ENCODE results near the gene RALGAPA2. TPM values are rescaled to one million over a fixed set of nuclear protein-coding genes. Genes with fewer than 3 reads are reported as not detected.

Gene RALGAPA2
- total RNA-seq, 1 donor from 2014 or later, result 52.0 TPM

GRCh38 chr20:20482453-20482852 lies 230.0 kb downstream of the RALGAPA2 start:
- ATAC-seq, result peak; percentile 91

GRCh38 chr20:20480689-20481088 lies 231.8 kb downstream of the RALGAPA2 start:
- no peak for DNase-seq (ENCODE audit: low spot score)
- no peak for ATAC-seq

More at GRCh38 chr20:20482453-20482852, 230.0 kb downstream of the RALGAPA2 start:
- no peak for DNase-seq (ENCODE audit: low spot score)

DNA sequence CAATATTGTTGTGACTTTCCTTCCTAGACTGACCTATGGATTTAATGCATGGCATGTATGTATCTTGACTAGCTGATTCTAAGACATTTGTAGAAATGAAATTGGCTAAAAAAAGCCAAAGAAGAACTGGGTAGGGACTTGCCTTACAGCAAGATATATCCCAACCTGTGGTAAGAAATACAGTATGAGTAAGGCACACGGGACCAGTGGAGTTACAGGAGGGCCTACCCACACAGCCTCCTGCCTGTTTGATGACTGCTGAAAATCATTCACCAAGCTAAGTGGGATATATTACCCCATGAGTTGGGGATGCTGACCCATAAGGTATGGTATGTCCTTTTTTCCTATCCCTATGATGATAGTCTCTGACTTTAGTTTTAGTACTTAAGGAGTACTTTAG lies 232.3 kb downstream of the RALGAPA2 start:
- no peak for DNase-seq (ENCODE audit: low spot score)
- ATAC-seq, result no peak

DNA sequence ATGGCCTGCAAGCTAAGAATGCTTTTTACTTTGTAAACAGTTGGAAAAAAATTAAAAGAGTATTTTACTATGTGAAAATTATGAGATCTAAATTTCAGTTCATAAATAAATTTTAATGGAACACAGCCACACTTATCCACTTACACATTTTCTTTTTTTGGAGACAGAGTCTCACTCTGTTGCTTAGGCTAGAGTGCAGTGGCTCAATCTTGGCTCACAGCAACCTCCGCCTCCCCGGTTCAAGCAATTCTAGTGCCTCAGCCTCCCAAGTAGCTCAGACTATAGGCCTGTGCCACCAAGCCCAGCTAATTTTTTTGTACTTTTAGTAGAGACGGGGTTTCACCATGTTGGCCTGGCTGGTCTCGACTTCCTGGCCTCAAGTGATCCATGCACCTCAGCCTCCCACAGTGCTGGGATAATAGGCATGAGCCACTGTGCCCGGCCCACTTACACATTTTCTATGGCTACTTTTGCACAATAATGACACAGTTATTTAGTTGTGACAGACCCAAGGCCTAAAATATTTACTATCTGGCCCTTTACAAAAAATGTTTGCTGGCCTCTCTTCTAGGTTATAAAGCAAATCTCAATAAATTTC lies 234.9 kb downstream of the RALGAPA2 start:
- ATAC-seq, result no peak

GRCh38 chr20:20476504-20476903 lies 235.9 kb downstream of the RALGAPA2 start:
- DNase-seq (ENCODE audit: low spot score), result no peak
- no peak for ATAC-seq

More for the DNA sequence above, 234.9 kb downstream of the RALGAPA2 start:
- DNase-seq (ENCODE audit: low spot score), result no peak

GRCh38 chr20:20473657-20474056 lies 238.8 kb downstream of the RALGAPA2 start:
- DNase-seq (ENCODE audit: low spot score), result no peak

DNA sequence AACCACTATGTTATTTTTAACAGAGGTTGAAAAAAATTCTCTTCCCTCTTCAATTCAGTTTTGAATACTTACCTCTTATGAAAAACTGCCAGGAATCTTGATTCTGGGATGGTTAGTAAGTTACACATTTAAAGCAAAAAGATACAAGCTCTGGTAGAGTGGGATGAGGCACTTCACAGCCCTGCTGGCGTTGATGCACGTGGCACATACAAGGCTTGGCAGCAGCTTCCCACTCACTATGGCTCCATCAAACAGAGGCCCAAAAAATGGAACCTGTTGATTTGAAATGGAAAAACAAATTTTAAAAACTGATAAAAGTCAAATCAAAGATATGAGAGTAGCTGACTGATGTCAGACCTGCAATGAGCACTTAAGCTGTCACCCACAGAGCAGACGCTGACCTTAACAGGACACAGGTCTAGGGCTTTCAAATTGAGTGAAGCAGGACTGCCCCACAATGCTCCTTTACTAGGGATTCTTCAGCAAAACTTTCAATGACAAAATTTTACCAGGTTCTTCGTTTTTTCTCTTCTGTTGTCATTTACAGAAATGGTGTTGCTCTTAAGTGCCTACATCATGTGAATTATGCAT lies 239.7 kb downstream of the RALGAPA2 start:
- no peak for DNase-seq (ENCODE audit: low spot score)
- no peak for ATAC-seq

More at GRCh38 chr20:20473657-20474056, 238.8 kb downstream of the RALGAPA2 start:
- ATAC-seq, result no peak

DNA sequence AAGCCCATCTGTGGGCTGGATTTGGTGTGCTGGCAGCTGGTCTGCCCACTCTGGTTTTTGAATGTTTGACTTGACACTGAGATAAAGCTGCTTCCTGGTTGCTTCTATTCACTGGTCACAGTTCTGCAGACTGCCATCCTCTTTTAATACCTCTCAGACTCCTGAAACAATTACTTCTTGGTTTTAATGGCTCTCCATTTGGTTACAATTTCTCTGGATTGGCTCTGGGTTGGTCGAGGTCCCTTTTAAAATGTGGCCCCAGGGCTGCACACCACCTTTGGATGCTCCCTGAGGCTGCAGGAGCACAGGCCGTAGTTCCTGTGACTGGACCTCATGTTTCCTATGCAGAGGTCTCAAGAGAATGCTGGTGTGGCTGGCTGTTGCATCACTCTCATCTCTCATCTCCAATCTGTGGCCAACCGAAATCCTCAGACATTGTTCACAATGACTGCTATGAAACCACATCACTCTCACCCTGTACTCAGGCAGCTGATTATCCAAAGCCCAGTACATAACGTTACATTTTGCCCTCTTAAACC lies 246.0 kb downstream of the RALGAPA2 start:
- ATAC-seq, result no peak
- DNase-seq (ENCODE audit: low spot score), result no peak

DNA sequence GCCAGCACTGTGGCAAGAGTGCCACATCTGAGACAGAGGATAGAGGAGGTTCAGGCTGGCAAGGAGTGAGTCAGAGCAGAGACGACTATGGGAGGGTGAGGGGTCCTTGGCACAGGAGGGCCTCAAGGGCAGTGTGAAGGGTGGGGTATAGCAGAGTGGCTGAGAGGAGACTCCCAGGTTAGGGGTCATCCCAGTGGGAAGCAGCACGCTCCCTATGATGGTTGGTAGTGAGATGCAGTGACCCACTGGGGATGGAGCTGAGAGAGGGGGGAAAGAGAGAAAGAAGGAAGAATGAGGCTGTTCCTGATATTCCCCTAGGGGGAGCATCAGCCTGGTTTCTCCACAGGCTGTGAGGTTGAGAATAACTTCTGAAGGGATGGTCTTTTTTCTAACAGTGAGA lies 247.2 kb downstream of the RALGAPA2 start:
- ATAC-seq (peak; percentile 49), DNase-seq (ENCODE audit: low spot score) (no peak)

DNA sequence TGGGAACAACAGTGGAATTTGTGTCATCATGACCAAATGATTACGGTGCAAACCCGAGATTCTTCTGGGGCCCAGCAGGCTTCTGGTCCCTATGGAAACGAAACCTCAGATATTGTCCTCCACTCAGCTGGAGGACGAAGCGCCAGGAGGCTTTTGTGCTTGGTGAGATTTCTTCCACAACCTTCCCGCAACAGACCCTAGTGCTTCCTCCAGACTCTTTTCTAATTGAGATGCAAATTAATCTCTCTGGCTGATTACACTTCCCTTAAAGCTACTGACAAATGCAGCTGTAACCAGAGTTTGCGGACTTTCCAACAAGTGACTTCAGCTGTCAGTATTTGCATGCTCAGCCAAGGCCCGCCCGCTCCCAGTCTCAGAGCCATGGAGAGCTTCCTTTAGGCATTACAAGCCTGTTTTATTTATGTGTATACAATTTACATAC lies 248.5 kb downstream of the RALGAPA2 start:
- ATAC-seq (no peak), DNase-seq (ENCODE audit: low spot score) (no peak)

GRCh38 chr20:20462185-20462584 lies 250.3 kb downstream of the RALGAPA2 start:
- DNase-seq (ENCODE audit: low spot score) (no peak), ATAC-seq (peak; percentile 76)

- no peak for DNase-seq (ENCODE audit: low spot score)
- ATAC-seq, result no peak
These were observed 250.9 kb downstream of the RALGAPA2 start for GRCh38 chr20:20461551-20461950.

DNA sequence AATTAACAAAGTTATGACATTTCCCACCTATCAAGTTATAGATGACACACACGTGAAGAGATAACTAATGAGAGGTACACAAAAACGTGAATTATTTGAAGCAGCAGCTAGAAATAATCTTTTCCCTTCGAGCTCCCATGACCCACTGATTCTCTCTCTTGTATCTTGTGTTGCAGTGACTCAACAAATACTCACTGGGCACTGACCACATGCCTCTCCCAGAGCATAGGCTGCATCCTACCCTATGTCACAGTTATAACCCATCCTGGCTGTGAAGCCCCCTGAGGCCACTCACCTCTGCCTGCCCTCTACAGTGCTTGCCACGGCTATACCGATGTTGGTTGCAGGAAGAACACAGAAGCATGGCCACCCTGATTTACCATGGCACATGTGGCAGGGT lies 252.7 kb downstream of the RALGAPA2 start:
- DNase-seq (ENCODE audit: low spot score) (no peak), ATAC-seq (no peak)

DNA sequence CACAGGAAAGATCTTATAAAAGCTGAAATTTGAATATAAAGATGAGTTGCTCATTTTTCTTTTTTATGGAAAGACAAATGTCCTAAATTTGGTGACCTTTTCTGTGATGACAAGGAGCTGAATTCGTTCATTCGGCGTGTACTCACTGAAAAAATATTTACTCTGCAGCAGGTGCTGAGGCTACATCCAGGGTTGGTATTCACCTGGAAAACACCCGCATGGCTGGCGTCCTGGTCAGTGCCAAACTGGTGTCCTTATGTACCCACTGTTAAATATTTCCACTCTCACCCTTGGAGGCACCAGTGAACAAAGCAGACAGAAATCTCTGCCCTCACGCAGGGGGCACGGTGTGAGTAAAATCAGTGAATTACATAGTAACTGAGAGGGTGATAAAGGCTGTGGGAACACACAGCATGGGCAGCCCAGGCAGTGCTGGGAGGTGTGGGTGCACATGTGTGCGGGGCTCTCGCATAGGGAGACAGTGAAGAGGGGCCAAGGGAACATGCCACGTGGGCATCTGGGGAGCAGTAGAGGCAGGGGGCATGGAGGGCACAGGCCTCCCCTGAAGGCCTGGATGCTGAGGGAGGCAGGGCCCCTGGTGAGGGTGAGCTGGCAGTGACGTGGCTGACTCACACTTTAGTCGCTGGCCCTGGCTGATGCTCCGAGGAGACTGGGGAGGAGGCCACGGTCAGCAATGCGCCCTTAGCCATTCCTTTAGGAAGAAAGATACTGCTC lies 254.9 kb downstream of the RALGAPA2 start:
- ATAC-seq (peak; percentile 53), DNase-seq (ENCODE audit: low spot score) (no peak)

GRCh38 chr20:20456741-20457140 lies 255.7 kb downstream of the RALGAPA2 start:
- DNase-seq (ENCODE audit: low spot score) (no peak), ATAC-seq (no peak)

DNA sequence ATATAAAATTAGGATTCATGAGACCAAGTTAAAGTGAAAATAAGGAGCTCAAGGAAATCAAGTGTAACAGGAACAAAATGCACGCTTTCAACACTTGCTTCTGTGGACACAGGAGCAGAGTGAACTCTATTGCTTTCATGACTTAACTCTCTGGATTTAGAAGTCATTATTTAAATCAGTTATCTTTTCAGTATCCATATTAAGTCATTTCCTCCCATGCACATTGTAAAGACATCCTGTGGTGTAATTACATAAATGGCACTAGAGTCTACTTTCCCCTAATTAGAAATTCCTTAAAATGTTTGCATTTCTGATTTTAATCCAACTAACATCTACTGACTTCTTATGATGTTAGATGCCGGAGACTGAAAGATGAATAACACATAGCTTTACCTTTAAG lies 256.5 kb downstream of the RALGAPA2 start:
- ATAC-seq (no peak), DNase-seq (ENCODE audit: low spot score) (no peak)

DNA sequence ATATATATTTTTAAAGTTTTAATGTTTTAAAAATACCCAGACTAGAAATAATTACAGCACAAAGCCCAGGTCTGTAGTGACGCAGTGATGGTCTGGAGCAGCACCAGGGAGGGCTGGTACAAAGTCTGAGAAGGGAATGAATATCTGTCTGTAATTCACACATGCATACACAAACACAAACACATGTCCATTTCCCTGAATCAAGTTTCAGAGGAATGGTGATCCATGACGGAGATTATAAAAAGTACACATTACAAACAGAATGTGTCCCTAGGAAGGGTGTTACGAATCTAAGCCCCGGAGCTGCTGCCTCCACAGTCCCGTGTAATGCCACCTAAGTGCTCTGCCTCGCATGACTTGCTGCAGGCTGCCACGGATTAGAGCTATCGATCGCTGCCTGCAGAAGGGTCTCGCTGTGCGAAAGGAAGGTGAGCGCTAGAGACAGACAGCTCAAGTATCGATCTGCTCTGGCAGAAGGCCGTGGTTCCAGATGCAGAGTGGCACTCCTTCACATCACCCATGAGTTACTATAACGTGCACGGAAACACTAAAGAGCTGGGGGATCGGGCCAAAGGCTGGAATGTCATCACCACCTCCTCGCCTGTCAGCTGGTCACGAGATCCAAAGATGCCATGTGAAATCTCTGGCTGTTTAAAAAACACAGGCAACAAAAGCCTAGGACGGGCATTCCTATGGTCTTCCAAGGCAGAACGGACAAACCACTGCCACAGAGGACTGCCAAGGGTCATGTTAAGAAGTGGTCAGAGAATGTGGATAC lies 257.4 kb downstream of the RALGAPA2 start:
- ATAC-seq (no peak), DNase-seq (ENCODE audit: low spot score) (no peak)

- no peak for ATAC-seq
These were observed 258.1 kb downstream of the RALGAPA2 start for GRCh38 chr20:20454367-20454766.

DNA sequence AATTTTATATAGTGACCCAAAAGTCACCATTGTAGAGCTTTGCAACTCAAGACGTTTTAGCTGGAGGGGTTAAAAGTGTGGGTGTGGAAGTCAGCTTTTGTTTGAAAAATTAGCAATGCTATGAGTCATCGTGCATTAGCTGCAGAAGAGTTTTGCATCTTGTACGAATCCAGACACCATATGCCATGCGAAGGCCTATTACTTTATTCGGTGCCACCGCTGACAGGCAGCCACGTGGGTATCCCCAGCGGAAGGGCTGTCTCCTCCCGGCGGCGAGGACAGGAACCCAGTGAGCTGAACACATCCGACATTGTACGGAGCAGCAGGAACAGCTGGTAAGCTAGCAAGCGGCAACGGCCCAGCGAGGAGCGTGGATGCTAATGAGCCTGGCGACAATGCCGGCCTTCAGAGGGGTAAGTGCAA lies 260.2 kb downstream of the RALGAPA2 start:
- DNase-seq (ENCODE audit: low spot score) (no peak), ATAC-seq (peak; percentile 38)

More at GRCh38 chr20:20454367-20454766, 258.1 kb downstream of the RALGAPA2 start:
- DNase-seq (ENCODE audit: low spot score), result no peak

DNA sequence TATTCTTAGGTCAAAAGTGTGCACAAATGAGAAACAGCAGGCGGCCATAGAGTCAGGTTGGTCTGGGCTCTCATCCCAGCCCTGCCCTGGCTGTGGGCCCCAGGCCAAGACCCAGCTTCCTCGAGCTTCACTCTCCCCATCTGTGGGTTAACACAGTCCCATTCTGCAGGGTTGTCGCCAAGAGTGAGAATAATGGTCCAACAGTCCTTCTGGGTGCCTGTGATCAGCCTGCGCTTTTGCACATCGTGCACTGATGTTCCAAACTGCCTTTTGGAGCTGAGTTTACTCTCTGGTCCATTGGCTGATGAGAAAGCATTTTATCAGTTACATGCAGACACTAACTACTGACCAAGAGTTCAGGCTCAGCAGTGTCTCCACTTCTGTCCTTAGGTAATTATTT lies 261.9 kb downstream of the RALGAPA2 start:
- DNase-seq (ENCODE audit: low spot score) (peak; percentile 55), ATAC-seq (peak; percentile 76)

GRCh38 chr20:20448881-20449280 lies 263.6 kb downstream of the RALGAPA2 start:
- no peak for ATAC-seq
- no peak for DNase-seq (ENCODE audit: low spot score)
